B cell (primary cell): Measurements from ENCODE around the gene PRKN. TPM values are rescaled to one million over a fixed set of nuclear protein-coding genes. Genes with fewer than 3 reads are reported as not detected.

Experiments
- ATAC-seq: fragments of 200-7000 bp; cut with Tn5 transposase; one replicate; pipeline ENCODE4 v1.10.0; 2021; ENCODE audit warnings: low read depth, mild to moderate bottlenecking, moderate number of reproducible peaks, moderate library complexity
- CTCF ChIA-PET: fragments of 350-600 bp; sonication (Branson Sonifier 250); formaldehyde crosslinking; loops from one replicate; lab custom pipeline; 2021; ENCODE audit warnings: antibody characterized with exemption, inconsistent platforms; lab: Charles Lee
- POLR2A ChIA-PET: fragments of 350-600 bp; sonication (Branson Sonifier 250); formaldehyde crosslinking; loops from one replicate; lab custom pipeline; 2021; ENCODE audit warnings: antibody characterized with exemption; lab: Charles Lee
- DNase-seq: peaks from one replicate; pipeline ENCODE4 v3.0.0; 2013
- H2AFZ ChIP-seq: 2 replicates; pipeline ENCODE4 v1.6.1; 2012; ENCODE audit warnings: mild to moderate bottlenecking, low read depth, low read length; ENCODE audit not compliant: insufficient read depth, poor library complexity, severe bottlenecking
- H3K27ac ChIP-seq, 2 donors: 1 replicate in 1 of 2; 2 replicates in 1 of 2; pipeline ENCODE4 v1.5.1; 2012 to 2013; ENCODE audit warnings: low read length in 2 of 2, mild to moderate bottlenecking in 2 of 2, moderate library complexity in 1 of 2
- H3K27me3 ChIP-seq, 4 experiments: fragments of 200-600 bp in 1 of 4; sonication (generic) in 1 of 4; replicated peaks in 1 of 4; 1 replicate in 2 of 4; 2 replicates in 2 of 4; pipeline versions ENCODE4 v1.6.1 to v1.7.0; 2013 to 2016; ENCODE audit warnings: low read length in 3 of 4, mild to moderate bottlenecking in 2 of 4, mixed read lengths in 1 of 4, moderate library complexity in 1 of 4; ENCODE audit not compliant: insufficient read depth in 4 of 4, control insufficient read depth in 3 of 4; ENCODE audit errors: control extremely low read depth in 1 of 4
- H3K36me3 ChIP-seq, 2 experiments: replicated peaks in 1 of 2; 1 replicate in 1 of 2; 2 replicates in 1 of 2; pipeline versions ENCODE4 v1.6.1 to v1.7.1; 2013; ENCODE audit warnings: low read length in 1 of 2; ENCODE audit not compliant: insufficient read depth in 2 of 2, control insufficient read depth in 1 of 2; ENCODE audit errors: control extremely low read depth in 1 of 2, extremely low read depth in 1 of 2
- H3K4me1 ChIP-seq, 2 donors: fragments of 200-600 bp in 1 of 2; sonication (generic) in 1 of 2; 1 replicate in 1 of 2; 2 replicates in 1 of 2; pipeline versions ENCODE4 v1.5.1 to v1.6.1; 2013 to 2017; ENCODE audit warnings: low read length in 2 of 2; ENCODE audit not compliant: control insufficient read depth in 2 of 2, insufficient read depth in 2 of 2
- H3K4me2 ChIP-seq: replicated peaks from 2 replicates; pipeline ENCODE3; 2012; ENCODE audit warnings: mild to moderate bottlenecking, low read depth, low read length; ENCODE audit not compliant: poor library complexity, severe bottlenecking
- H3K4me3 ChIP-seq, 5 experiments: fragments of 200-600 bp in 1 of 5; sonication (generic) in 1 of 5; 1 replicate in 3 of 5; 2 replicates in 2 of 5; pipeline versions ENCODE4 v1.5.1 to v1.7.0; 2011 to 2016; ENCODE audit warnings: low read length in 4 of 5, mild to moderate bottlenecking in 4 of 5, low read depth in 2 of 5, control low read depth in 1 of 5, moderate library complexity in 1 of 5; ENCODE audit not compliant: insufficient read depth in 1 of 5; ENCODE audit errors: control extremely low read depth in 1 of 5, extremely low read depth in 1 of 5
- H3K79me2 ChIP-seq: fragments of 200-600 bp; sonication (generic); one replicate; pipeline ENCODE4 v1.6.0; 2016; ENCODE audit warnings: low read length; ENCODE audit not compliant: control insufficient read depth, insufficient read depth
- H3K9ac ChIP-seq: fragments of 200-600 bp; sonication (generic); 2 replicates; pipeline ENCODE4 v1.6.1; 2017; ENCODE audit warnings: mild to moderate bottlenecking, low read length, moderate library complexity
- H3K9me3 ChIP-seq, 3 donors: one replicate each; pipeline versions ENCODE4 v1.6.1 to v1.7.1; 2013; ENCODE audit warnings: low read length in 2 of 3; ENCODE audit not compliant: control insufficient read depth in 2 of 3, insufficient read depth in 1 of 3; ENCODE audit errors: control extremely low read depth in 1 of 3
- H4K20me1 ChIP-seq: 2 replicates; pipeline ENCODE4 v1.6.0; 2012; ENCODE audit warnings: mild to moderate bottlenecking, low read length; ENCODE audit not compliant: insufficient read depth, control insufficient read depth, poor library complexity, severe bottlenecking
- H3K27ac Mint-ChIP-seq: one replicate; pipeline ENCODE4 v1.8.0; 2021; ENCODE audit warnings: mixed read lengths
- H3K27me3 Mint-ChIP-seq: one replicate; pipeline ENCODE4 v1.8.0; 2021; ENCODE audit warnings: mixed read lengths
- H3K4me1 Mint-ChIP-seq: one replicate; pipeline ENCODE4 v1.8.0; 2021; ENCODE audit warnings: mixed read lengths
- H3K4me3 Mint-ChIP-seq: one replicate; pipeline ENCODE4 v1.8.0; 2021; ENCODE audit warnings: mixed read lengths
- H3K9me3 Mint-ChIP-seq: one replicate; pipeline ENCODE4 v1.8.0; 2022; ENCODE audit warnings: mixed read lengths; ENCODE audit not compliant: insufficient read depth
- EZH2 ChIP-seq: IDR thresholded peaks from 2 replicates; pipeline ENCODE4 v1.6.1; 2012; ENCODE audit warnings: borderline replicate concordance, low read depth, mild to moderate bottlenecking, moderate library complexity, low read length; ENCODE audit not compliant: insufficient read depth, poor library complexity, severe bottlenecking
- WGBS: methylation state at CpG from one replicate; pipeline ENCODE4 v1.1.5; 2013; ENCODE audit warnings: missing lambda C conversion rate; ENCODE audit not compliant: insufficient coverage; 5-methylcytosine and 5-hydroxymethylcytosine counted together
- intact Hi-C: fragments of 100-400 bp; cut with micrococcal nuclease; formaldehyde crosslinking; loops from one replicate; pipeline ENCODE4 v1.10.0; 2022
- polyA plus RNA-seq: library from polyadenylated mRNA; depleted of rRNA; stranded (reverse); fragments of >200 nt; gene quantifications from 2 replicates; pipeline ENCODE4 v1.2.3, GENCODE V29; 2012
- total RNA-seq, 2 donors: library from RNA; stranded (reverse); fragments of 120-200 nt in 1 of 2; gene quantifications; 1 replicate in 1 of 2; 2 replicates in 1 of 2; pipeline versions ENCODE4 v1.2.3 to v1.2.4, GENCODE V29; 2013 to 2022
- TF ChIP-seq, protein P1 (sequence below): fragments of 200-600 bp; IDR thresholded peaks from one replicate; pipeline ENCODE4 v1.8.0; 2022; ENCODE audit warnings: antibody characterized with exemption, mild to moderate bottlenecking

PRKN gene
- total and polyA plus RNA-seq, 2 donors (not counting 1 experiment from before 2014, with no cell fraction given) = 1.6 to 6.2 TPM

DNA sequence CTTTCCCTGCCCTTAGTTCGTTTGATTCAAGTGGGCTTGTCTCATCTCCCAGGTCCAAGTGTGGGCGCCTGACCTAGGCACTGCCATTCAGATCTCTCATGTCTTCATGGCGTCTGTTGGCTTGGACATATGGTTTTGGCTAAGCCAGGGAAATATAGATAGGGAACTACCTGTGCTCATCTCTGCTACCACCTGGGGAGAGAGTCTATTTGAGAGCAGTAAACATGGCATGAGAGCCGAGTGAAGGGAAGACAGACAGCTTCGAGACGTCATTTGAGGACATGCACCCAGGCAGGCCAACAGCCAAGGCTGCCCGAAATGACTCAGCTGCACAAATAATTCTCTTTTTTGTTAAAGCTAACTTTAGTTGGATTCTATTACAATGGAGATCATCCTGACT is 1083.0 kb downstream of the PRKN start:
- H2AFZ ChIP-seq = no peak overlapping the region
- no peak overlapping the region for H3K4me3 Mint-ChIP-seq
- no peak overlapping the region for H3K4me3 ChIP-seq
- no peak overlapping the region for H3K9ac ChIP-seq
- no peaks in the 10 kb centered on the region for H3K27me3 ChIP-seq
- 76% methylated on average over 4 of the region's 7 CpGs for WGBS
- ATAC-seq (no peak), DNase-seq (no peak)
- no peaks in the 10 kb centered on the region for H4K20me1 ChIP-seq
- no peaks in the 10 kb centered on the region for H3K27me3 Mint-ChIP-seq
- TF ChIP-seq EZH2 = no peak
- TF ChIP-seq, protein P1, sequence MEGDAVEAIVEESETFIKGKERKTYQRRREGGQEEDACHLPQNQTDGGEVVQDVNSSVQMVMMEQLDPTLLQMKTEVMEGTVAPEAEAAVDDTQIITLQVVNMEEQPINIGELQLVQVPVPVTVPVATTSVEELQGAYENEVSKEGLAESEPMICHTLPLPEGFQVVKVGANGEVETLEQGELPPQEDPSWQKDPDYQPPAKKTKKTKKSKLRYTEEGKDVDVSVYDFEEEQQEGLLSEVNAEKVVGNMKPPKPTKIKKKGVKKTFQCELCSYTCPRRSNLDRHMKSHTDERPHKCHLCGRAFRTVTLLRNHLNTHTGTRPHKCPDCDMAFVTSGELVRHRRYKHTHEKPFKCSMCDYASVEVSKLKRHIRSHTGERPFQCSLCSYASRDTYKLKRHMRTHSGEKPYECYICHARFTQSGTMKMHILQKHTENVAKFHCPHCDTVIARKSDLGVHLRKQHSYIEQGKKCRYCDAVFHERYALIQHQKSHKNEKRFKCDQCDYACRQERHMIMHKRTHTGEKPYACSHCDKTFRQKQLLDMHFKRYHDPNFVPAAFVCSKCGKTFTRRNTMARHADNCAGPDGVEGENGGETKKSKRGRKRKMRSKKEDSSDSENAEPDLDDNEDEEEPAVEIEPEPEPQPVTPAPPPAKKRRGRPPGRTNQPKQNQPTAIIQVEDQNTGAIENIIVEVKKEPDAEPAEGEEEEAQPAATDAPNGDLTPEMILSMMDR = no peak
- H3K36me3 ChIP-seq = no peaks in the 10 kb centered on the region
- H3K79me2 ChIP-seq = no peaks in the 10 kb centered on the region
- H3K9me3 ChIP-seq = peaks cover 0 to under 1% (median 0%) of the 10 kb centered on the region in 3 donors
- no peaks in the 10 kb centered on the region for H3K9me3 Mint-ChIP-seq
- POLR2A ChIA-PET = no interaction called here
- H3K4me1 Mint-ChIP-seq = no peaks in the 10 kb centered on the region
- H3K27ac Mint-ChIP-seq = no peak overlapping the region
- no peak overlapping the region for H3K27ac ChIP-seq
- no peaks in the 10 kb centered on the region for H3K4me1 ChIP-seq
- intact Hi-C loops = no loop called here
- CTCF ChIA-PET = no interaction called here
- H3K4me2 ChIP-seq = no peak overlapping the region

- H3K79me2 ChIP-seq = no peaks in the 10 kb centered on the region
- H3K36me3 ChIP-seq = no peaks in the 10 kb centered on the region
- H3K27ac ChIP-seq = no peak overlapping the region
- TF ChIP-seq EZH2 = no peak
- TF ChIP-seq, protein P1 = no peak
- Mint-ChIP-seq H3K27ac (no peak overlapping the region), H3K4me3 (no peak overlapping the region), H3K9me3 (peaks cover 3% of the 10 kb centered on the region), H3K27me3 (no peaks in the 10 kb centered on the region), H3K4me1 (no peaks in the 10 kb centered on the region)
- no peak overlapping the region for H3K4me3 ChIP-seq
- whole genome bisulfite sequencing = 100% methylated on average over 1 of the region's 1 CpG
- POLR2A ChIA-PET = no interaction called here
- DNase-seq = no peak
- intact Hi-C loops = no loop called here
- CTCF ChIA-PET = no interaction called here
- H3K9ac ChIP-seq = no peak overlapping the region
- H2AFZ ChIP-seq = no peak overlapping the region
- no peak for ATAC-seq
- no peaks in the 10 kb centered on the region for H3K27me3 ChIP-seq
- no peaks in the 10 kb centered on the region for H4K20me1 ChIP-seq
- peaks cover 0 to 9% (median 0%) of the 10 kb centered on the region in 3 donors for H3K9me3 ChIP-seq
- no peak overlapping the region for H3K4me2 ChIP-seq
- H3K4me1 ChIP-seq = no peaks in the 10 kb centered on the region
Observed at GRCh38 chr6:161641175-161641574, 1086.4 kb downstream of the PRKN start.
